ENCODE results near the gene ABCG4. TPM values are rescaled to one million over a fixed set of nuclear protein-coding genes. Genes with fewer than 3 reads are reported as not detected.

ABCG4 gene
- total and polyA plus RNA-seq, 9 of the 15 experiments (the other 6 are each of a cell fraction or from before 2014, with no cell fraction given), result 0.03 to 0.11 (median 0.07) TPM; not detected in 4

DNA sequence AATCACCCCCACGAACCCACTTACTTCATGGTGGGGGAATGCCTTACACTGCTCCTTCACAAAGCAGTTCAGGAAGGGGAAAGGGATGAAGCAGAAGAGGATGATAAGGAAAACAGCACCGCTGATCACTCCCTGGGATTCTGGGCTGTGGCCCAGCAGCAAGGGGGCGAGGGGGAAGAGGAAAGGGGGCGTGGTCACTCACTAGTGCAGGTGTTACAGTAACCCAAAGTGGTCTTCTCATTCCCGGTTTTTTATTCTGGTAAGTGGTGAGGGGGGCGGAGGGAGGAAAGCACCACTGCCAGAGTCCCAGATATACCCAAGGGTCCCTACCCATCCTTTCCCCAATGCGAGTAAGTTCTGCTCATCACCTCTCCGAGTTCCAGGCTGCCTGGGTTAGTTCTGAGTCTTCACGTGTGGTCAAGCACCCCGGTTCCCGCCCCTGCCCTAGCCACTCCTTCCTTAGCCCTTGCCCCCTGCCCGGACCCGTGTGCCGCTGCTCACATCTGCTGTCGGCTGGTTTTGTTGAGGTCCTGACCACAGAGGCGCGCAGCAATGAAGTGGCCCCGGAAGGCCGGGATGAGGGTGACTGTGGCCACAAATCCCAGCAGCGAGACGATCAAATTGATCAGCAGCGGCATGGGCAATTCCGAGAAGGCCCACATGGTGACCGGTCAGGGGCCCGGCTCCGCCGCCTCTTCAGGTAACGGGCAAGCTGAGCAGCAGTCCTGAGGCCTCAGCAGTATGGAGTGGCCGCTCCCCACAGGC, 47.7 kb upstream of the ABCG4 start (continued):
- TF ChIP-seq TBL1XR1 (IDR thresholded peaks at IDR 0.05; ENCODE audit: low read length in 2 of 2) (no peak), MBD1 (CRISPR knock-in tag; IDR thresholded peaks at IDR 0.05) (no peak), NR0B1 (IDR thresholded peaks at IDR 0.05; ENCODE audit: partially characterized antibody) (no peak), RAD21 (CRISPR knock-in tag; conservative IDR thresholded peaks at IDR 0.05 in 1 of 2, IDR thresholded peaks at IDR 0.05 in 1 of 2) (no peak), NRF1 (conservative IDR thresholded peaks at IDR 0.05 in 1 of 2, IDR thresholded peaks at IDR 0.05 in 1 of 2) (no peak), HOXB6 (CRISPR knock-in tag; IDR thresholded peaks at IDR 0.05; ENCODE audit: borderline replicate concordance) (no peak), EP300 (IDR thresholded peaks at IDR 0.05; ENCODE audit: low read length) (no peak), XRCC4 (IDR thresholded peaks at IDR 0.05; ENCODE audit: extremely low read depth, insufficient read depth, insufficient read length) (no peak), TAL1 (IDR thresholded peaks at IDR 0.05) (no peak), ZNF212 (CRISPR knock-in tag; IDR thresholded peaks at IDR 0.05) (no peak), ZNF76 (CRISPR knock-in tag; IDR thresholded peaks at IDR 0.05; ENCODE audit: borderline replicate concordance) (no peak)
- TF ChIP-seq, protein P1, sequence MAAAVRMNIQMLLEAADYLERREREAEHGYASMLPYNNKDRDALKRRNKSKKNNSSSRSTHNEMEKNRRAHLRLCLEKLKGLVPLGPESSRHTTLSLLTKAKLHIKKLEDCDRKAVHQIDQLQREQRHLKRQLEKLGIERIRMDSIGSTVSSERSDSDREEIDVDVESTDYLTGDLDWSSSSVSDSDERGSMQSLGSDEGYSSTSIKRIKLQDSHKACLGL (CRISPR knock-in tag; IDR thresholded peaks at IDR 0.05; ENCODE audit: borderline replicate concordance, poor library complexity, severe bottlenecking), result no peak
- TF ChIP-seq, protein P2, sequence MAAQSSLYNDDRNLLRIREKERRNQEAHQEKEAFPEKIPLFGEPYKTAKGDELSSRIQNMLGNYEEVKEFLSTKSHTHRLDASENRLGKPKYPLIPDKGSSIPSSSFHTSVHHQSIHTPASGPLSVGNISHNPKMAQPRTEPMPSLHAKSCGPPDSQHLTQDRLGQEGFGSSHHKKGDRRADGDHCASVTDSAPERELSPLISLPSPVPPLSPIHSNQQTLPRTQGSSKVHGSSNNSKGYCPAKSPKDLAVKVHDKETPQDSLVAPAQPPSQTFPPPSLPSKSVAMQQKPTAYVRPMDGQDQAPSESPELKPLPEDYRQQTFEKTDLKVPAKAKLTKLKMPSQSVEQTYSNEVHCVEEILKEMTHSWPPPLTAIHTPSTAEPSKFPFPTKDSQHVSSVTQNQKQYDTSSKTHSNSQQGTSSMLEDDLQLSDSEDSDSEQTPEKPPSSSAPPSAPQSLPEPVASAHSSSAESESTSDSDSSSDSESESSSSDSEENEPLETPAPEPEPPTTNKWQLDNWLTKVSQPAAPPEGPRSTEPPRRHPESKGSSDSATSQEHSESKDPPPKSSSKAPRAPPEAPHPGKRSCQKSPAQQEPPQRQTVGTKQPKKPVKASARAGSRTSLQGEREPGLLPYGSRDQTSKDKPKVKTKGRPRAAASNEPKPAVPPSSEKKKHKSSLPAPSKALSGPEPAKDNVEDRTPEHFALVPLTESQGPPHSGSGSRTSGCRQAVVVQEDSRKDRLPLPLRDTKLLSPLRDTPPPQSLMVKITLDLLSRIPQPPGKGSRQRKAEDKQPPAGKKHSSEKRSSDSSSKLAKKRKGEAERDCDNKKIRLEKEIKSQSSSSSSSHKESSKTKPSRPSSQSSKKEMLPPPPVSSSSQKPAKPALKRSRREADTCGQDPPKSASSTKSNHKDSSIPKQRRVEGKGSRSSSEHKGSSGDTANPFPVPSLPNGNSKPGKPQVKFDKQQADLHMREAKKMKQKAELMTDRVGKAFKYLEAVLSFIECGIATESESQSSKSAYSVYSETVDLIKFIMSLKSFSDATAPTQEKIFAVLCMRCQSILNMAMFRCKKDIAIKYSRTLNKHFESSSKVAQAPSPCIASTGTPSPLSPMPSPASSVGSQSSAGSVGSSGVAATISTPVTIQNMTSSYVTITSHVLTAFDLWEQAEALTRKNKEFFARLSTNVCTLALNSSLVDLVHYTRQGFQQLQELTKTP (IDR thresholded peaks at IDR 0.05; ENCODE audit: low read depth in 1 of 2, partially characterized antibody in 2 of 2), result no peak
- TF ChIP-seq, protein P3, sequence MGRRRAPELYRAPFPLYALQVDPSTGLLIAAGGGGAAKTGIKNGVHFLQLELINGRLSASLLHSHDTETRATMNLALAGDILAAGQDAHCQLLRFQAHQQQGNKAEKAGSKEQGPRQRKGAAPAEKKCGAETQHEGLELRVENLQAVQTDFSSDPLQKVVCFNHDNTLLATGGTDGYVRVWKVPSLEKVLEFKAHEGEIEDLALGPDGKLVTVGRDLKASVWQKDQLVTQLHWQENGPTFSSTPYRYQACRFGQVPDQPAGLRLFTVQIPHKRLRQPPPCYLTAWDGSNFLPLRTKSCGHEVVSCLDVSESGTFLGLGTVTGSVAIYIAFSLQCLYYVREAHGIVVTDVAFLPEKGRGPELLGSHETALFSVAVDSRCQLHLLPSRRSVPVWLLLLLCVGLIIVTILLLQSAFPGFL (CRISPR knock-in tag; IDR thresholded peaks at IDR 0.05), result peak; percentile 91; the same call in 1 of the 2 replicates
- TF ChIP-seq, protein P4, sequence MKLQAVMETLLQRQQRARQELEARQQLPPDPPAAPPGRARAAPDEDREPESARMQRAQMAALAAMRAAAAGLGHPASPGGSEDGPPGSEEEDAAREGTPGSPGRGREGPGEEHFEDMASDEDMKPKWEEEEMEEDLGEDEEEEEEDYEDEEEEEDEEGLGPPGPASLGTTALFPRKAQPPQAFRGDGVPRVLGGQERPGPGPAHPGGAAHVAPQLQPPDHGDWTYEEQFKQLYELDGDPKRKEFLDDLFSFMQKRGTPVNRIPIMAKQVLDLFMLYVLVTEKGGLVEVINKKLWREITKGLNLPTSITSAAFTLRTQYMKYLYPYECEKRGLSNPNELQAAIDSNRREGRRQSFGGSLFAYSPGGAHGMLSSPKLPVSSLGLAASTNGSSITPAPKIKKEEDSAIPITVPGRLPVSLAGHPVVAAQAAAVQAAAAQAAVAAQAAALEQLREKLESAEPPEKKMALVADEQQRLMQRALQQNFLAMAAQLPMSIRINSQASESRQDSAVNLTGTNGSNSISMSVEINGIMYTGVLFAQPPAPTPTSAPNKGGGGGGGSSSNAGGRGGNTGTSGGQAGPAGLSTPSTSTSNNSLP (IDR thresholded peaks at IDR 0.05; ENCODE audit: borderline replicate concordance, low read depth, low read length), result no peak
